ENCODE measurements around the gene GID8. TPM values are rescaled to one million over a fixed set of nuclear protein-coding genes. Genes with fewer than 3 reads are reported as not detected.

Gene GID8
- polyA plus RNA-seq, 1 of the 3 experiments (the other 2 are of a cell fraction), result 18.1 TPM

GRCh38 chr20:62925420-62926228 is 12.3 kb upstream of the GID8 start:
- peaks cover 0 to 2% of the 10 kb centered on the region in 2 experiments for H3K36me3 ChIP-seq (replicated peaks in 1 of 2; ENCODE audit: control insufficient read depth in 1 of 2, insufficient read depth in 2 of 2, low read length in 1 of 2)
- TF ChIP-seq POLR2AphosphoS5 (IDR thresholded peaks at IDR 0.05; ENCODE audit: low read depth, low read length), result no peak
- TF ChIP-seq GABPA (IDR thresholded peaks at IDR 0.05; ENCODE audit: low read depth), result 0 out of 2 replicates have a peak, but pooled peaks have one; percentile 31
- TF ChIP-seq IRF3 (IDR thresholded peaks at IDR 0.05; ENCODE audit: low read depth, low read length), result no peak
- 0 out of 2 replicates have a peak, but pooled peaks have one; percentile 30 for TF ChIP-seq ELF1 (IDR thresholded peaks at IDR 0.05)
- TF ChIP-seq MAX (IDR thresholded peaks at IDR 0.05; ENCODE audit: low read depth), result 0 out of 2 replicates have a peak, but pooled peaks have one; percentile 23
- TF ChIP-seq MEF2A (IDR thresholded peaks at IDR 0.05; ENCODE audit: borderline replicate concordance, low read depth), result no peak
- peak overlapping the region; percentile 86 to 95 for H3K4me3 ChIP-seq (ENCODE audit: low read depth in 2 of 2, low read length in 1 of 2)
- POLR2A ChIA-PET, result no interaction called here
- H4K20me1 ChIP-seq (ENCODE audit: insufficient read depth), result peaks cover 59% of the 10 kb centered on the region
- peak overlapping the region; percentile 86 to 88 for H3K27ac ChIP-seq (ENCODE audit: low read depth in 2 of 2, low read length in 1 of 2)
- peaks cover 24 to 35% of the 10 kb centered on the region in 2 experiments; a peak in 3 of 4 replicates for H3K4me1 ChIP-seq (ENCODE audit: control insufficient read depth in 1 of 2, insufficient read depth in 2 of 2, low read depth in 1 of 2, low read length in 1 of 2)
- H3K9me2 ChIP-seq, result no peaks in the 10 kb centered on the region
- H3K79me2 ChIP-seq (ENCODE audit: insufficient read depth), result peaks cover 97% of the 10 kb centered on the region
- no peaks in the 10 kb centered on the region for H3K9me3 ChIP-seq
- peak overlapping the region; percentile 97 for H3K9ac ChIP-seq
- no peak overlapping the region for H2AFZ ChIP-seq (ENCODE audit: low read depth)
- H3K4me2 ChIP-seq, result peak overlapping the region; percentile 85
- H3F3A ChIP-seq (replicated peaks; ENCODE audit: insufficient read depth), result peaks cover 22% of the 10 kb centered on the region
- no peaks in the 10 kb centered on the region for H3K27me3 ChIP-seq (ENCODE audit: insufficient read depth)
- CTCF ChIA-PET, result interaction anchor here (1.0 to 12.2 kb wide), 6 partner anchors 9 to 103 kb away, joined by 3 to 127 read pairs (median 6); partner anchors contain the start of gene GID8
- peak; percentile 51 for DNase-seq
- WGBS (ENCODE audit: low lambda C conversion rate), result under 1% methylated on average over 21 of the region's 63 CpGs

DNA sequence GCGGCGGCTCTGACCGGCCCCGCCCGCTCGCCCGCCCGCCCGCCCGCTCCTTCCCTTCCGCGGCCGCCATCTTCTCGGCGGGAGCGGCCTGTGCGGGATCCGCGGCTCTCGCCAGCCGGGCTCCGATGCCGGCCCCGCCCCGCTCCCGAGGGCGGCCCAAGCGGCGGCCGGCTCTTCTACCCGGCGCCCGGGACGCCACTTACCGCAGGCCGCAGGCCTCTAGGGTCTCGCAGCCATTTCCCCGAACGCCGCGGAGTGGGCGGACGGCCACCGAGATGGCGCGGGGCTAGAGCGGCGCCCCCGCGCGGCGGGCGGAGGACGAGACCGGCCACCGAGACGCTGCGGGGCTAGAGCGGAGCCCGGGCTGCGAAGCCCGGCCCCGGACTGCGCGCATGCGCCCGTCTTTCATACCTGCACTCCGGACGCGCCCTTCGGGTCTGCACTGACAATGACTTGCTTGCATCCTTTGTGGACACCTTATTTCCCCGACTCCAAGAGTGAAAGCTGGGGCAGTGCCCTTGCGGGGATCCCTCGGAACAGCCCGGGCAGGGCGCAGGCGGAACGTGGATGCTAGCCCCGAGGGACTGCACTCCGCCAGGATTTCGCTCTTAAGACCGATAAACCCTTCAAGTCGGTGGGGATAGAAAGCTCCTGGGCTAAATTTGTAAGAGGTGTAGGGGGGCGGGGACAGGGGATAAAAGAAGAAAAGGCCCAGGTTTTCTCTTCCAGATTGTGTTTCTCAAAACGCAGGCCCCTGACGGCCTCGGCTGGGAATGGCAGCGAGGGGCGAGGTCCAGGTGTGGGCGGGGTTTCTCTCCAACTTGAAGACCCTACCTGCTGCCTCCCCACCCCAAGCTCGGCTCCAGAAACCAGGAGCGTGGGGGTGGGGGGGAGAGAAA is 11.5 kb upstream of the GID8 start, which contains the start of gene DIDO1:
DIDO1 (minus strand) TSS at position 277 of the 899 bp plus-strand sequence.
- POLR2A ChIA-PET, result interaction anchor here (2.1 kb wide), 1 partner anchor 11 kb away, joined by 8 read pairs; the partner anchor contains the start of gene GID8
- 22% methylated on average over 17 of the region's 92 CpGs for WGBS (ENCODE audit: low lambda C conversion rate)
- peaks cover 59% of the 10 kb centered on the region for H4K20me1 ChIP-seq (ENCODE audit: insufficient read depth)
- TF ChIP-seq PBX3 (IDR thresholded peaks at IDR 0.05), result no peak
- peak; percentile 35; the same call in 1 of the 2 replicates for TF ChIP-seq REST (IDR thresholded peaks at IDR 0.05; ENCODE audit: low read depth, low read length)
- peak; percentile 80 for TF ChIP-seq YY1 (IDR thresholded peaks at IDR 0.05; ENCODE audit: low read depth)
- TF ChIP-seq MAX (IDR thresholded peaks at IDR 0.05; ENCODE audit: low read depth), result no peak
- TF ChIP-seq POLR2AphosphoS5 (IDR thresholded peaks at IDR 0.05; ENCODE audit: low read depth, low read length), result peak; percentile 67; the same call in 1 of the 2 replicates
- TF ChIP-seq NRF1 (IDR thresholded peaks at IDR 0.05; ENCODE audit: low read depth, low read length), result peak; percentile 87
- peak; percentile 31; the same call in 1 of the 2 replicates for TF ChIP-seq TEAD4 (IDR thresholded peaks at IDR 0.05; ENCODE audit: borderline replicate concordance, insufficient read depth)
- peak; percentile 64; the same call in 1 of the 2 replicates for TF ChIP-seq SIN3A (IDR thresholded peaks at IDR 0.05; ENCODE audit: borderline replicate concordance, low read depth, low read length)
- peak; percentile 56 for TF ChIP-seq CTCF (IDR thresholded peaks at IDR 0.05)

More for the DNA sequence above, 11.5 kb upstream of the GID8 start, which contains the start of gene DIDO1:
- Histone ChIP-seq H3K27me3 (ENCODE audit: insufficient read depth) (no peaks in the 10 kb centered on the region), H3K4me1 (ENCODE audit: control insufficient read depth in 1 of 2, insufficient read depth in 2 of 2, low read depth in 1 of 2, low read length in 1 of 2) (peaks cover 15 to 27% of the 10 kb centered on the region in 2 experiments; a peak in 3 of 4 replicates), H3F3A (replicated peaks; ENCODE audit: insufficient read depth) (peaks cover 26% of the 10 kb centered on the region), H3K4me3 (ENCODE audit: low read depth in 2 of 2, low read length in 1 of 2) (peak within 1 kb of the TSS; percentile 86 to 95), H3K9me3 (no peaks in the 10 kb centered on the region), H3K36me3 (replicated peaks in 1 of 2; ENCODE audit: control insufficient read depth in 1 of 2, insufficient read depth in 2 of 2, low read length in 1 of 2) (peaks cover 0 to 5% of the 10 kb centered on the region in 2 experiments), H2AFZ (ENCODE audit: low read depth) (peak within 1 kb of the TSS; percentile 67; the same call in 1 of the 2 replicates), H3K4me2 (peak within 1 kb of the TSS; percentile 85), H3K9me2 (no peaks in the 10 kb centered on the region), H3K9ac (peak within 1 kb of the TSS; percentile 97), H3K27ac (ENCODE audit: low read depth in 2 of 2, low read length in 1 of 2) (peak within 1 kb of the TSS; percentile 86 to 88), H3K79me2 (ENCODE audit: insufficient read depth) (peaks cover 97% of the 10 kb centered on the region)
- peak; percentile 99 for DNase-seq
- CTCF ChIA-PET, result interaction anchor here (0.8 to 12.2 kb wide), 9 partner anchors 10 to 104 kb away, joined by 3 to 127 read pairs (median 4); partner anchors contain the start of gene GID8

Measured in SK-N-SH (cell line).